Keratinocyte (primary cell): ENCODE data around the gene BDP1. TPM values are rescaled to one million over a fixed set of nuclear protein-coding genes. Genes with fewer than 3 reads are reported as not detected.
"Not testable (repeated sequence)": the region's sequence is repeated elsewhere in the genome, so short reads cannot be mapped to it uniquely, and the experiment has no call there.

Experiments
- DNase-seq: peaks from one replicate; pipeline ENCODE4 v3.0.0-alpha.2; 2011; ENCODE audit warnings: low read depth, missing footprints, low spot score
- FAIRE-seq: peaks from 2 replicates; lab custom pipeline; 2011; peaks lifted over from hg19 to GRCh38; lab: Jason Lieb, UNC
- H2AFZ ChIP-seq: 2 replicates; pipeline ENCODE4 v1.6.0; 2012; ENCODE audit warnings: low read length, control low read depth, inconsistent platforms; ENCODE audit not compliant: control insufficient read depth
- H3K27ac ChIP-seq: 2 replicates; pipeline ENCODE4 v1.5.1; 2011; ENCODE audit warnings: low read length; ENCODE audit not compliant: control insufficient read depth, insufficient read depth
- H3K27me3 ChIP-seq: 3 replicates; pipeline ENCODE4 v1.6.0; 2011; ENCODE audit warnings: low read length; ENCODE audit not compliant: control insufficient read depth, insufficient read depth; ENCODE audit errors: extremely low read depth
- H3K36me3 ChIP-seq, 2 experiments: 2 replicates in 1 of 2; 3 replicates in 1 of 2; pipeline ENCODE4 v1.5.1; 2011; ENCODE audit warnings: low read length in 2 of 2, mild to moderate bottlenecking in 1 of 2; ENCODE audit not compliant: control insufficient read depth in 2 of 2, insufficient read depth in 2 of 2; ENCODE audit errors: extremely low read depth in 1 of 2
- H3K4me1 ChIP-seq: 3 replicates; pipeline ENCODE4 v1.5.1; 2011; ENCODE audit warnings: low read length; ENCODE audit not compliant: control insufficient read depth, insufficient read depth; ENCODE audit errors: extremely low read depth
- H3K4me2 ChIP-seq: 3 replicates; pipeline ENCODE4 v1.6.0; 2011; ENCODE audit warnings: low read depth, low read length; ENCODE audit not compliant: control insufficient read depth, insufficient read depth; ENCODE audit errors: extremely low read depth
- H3K4me3 ChIP-seq, 3 experiments: fragments of 200-600 bp in 1 of 3; sonication (generic) in 1 of 3; 2 replicates in 2 of 3; 3 replicates in 1 of 3; pipeline ENCODE4 v1.5.1; 2011 to 2016; ENCODE audit warnings: low read length in 3 of 3, mild to moderate bottlenecking in 3 of 3, control low read depth in 2 of 3, inconsistent platforms in 1 of 3, low read depth in 1 of 3, mixed read lengths in 1 of 3, mixed run types in 1 of 3, moderate library complexity in 1 of 3; ENCODE audit not compliant: control insufficient read depth in 2 of 3, insufficient read depth in 2 of 3; ENCODE audit errors: extremely low read depth in 1 of 3
- H3K79me2 ChIP-seq: 2 replicates; pipeline ENCODE4 v1.6.0; 2012; ENCODE audit warnings: low read length; ENCODE audit not compliant: control insufficient read depth, insufficient read depth
- H3K9ac ChIP-seq: 3 replicates; pipeline ENCODE4 v1.6.0; 2011; ENCODE audit warnings: low read length; ENCODE audit not compliant: control insufficient read depth, insufficient read depth; ENCODE audit errors: extremely low read depth
- H3K9me1 ChIP-seq: 3 replicates; pipeline ENCODE4 v1.6.0; 2011; ENCODE audit warnings: low read length; ENCODE audit not compliant: control insufficient read depth, insufficient read depth; ENCODE audit errors: extremely low read depth
- H3K9me3 ChIP-seq: 2 replicates; pipeline ENCODE4 v1.5.1; 2012; ENCODE audit warnings: low read depth, low read length; ENCODE audit not compliant: control insufficient read depth
- H4K20me1 ChIP-seq: 3 replicates; pipeline ENCODE4 v1.6.0; 2011; ENCODE audit warnings: low read length; ENCODE audit not compliant: control insufficient read depth, insufficient read depth; ENCODE audit errors: extremely low read depth
- CTCF ChIP-seq, 3 experiments: IDR thresholded peaks in 1 of 3; conservative IDR thresholded peaks in 1 of 3; optimal IDR thresholded peaks in 1 of 3; 2 replicates in 2 of 3; 3 replicates in 1 of 3; pipeline versions ENCODE3 to v1.5.1; 2011; ENCODE audit warnings: low read length in 3 of 3, mild to moderate bottlenecking in 3 of 3, moderate library complexity in 2 of 3, control low read depth in 1 of 3, inconsistent platforms in 1 of 3; ENCODE audit not compliant: insufficient read depth in 2 of 3; ENCODE audit errors: extremely low read depth in 1 of 3
- EZH2 ChIP-seq: IDR thresholded peaks from one replicate; pipeline ENCODE4 v1.6.1; 2012; ENCODE audit warnings: inconsistent platforms, mild to moderate bottlenecking, low read length, moderate library complexity
- dilution Hi-C: fragments of 300-500 bp; cut with MboI; formaldehyde crosslinking; loops from one replicate; pipeline ENCODE4 v1.7.0; 2020; ENCODE audit warnings: low sequenced_read_pairs; ENCODE audit not compliant: extremely low pct_ligation_motif_present
- polyA plus RNA-seq, 5 experiments: library from polyadenylated mRNA; depleted of rRNA in 3 of 5; stranded (reverse) in 3 of 5; stranded (forward) in 1 of 5; unstranded in 1 of 5; fragments of >200 nt; gene quantifications; 1 replicate in 1 of 5; 2 replicates in 3 of 5; 3 replicates in 1 of 5; pipeline versions ENCODE4 v1.2.1 to v1.2.3, GENCODE V29; 2011 to 2012; ENCODE audit warnings: missing spikeins in 2 of 5, low read depth in 1 of 5, low replicate concordance in 1 of 5

Gene BDP1
- polyA plus RNA-seq, 1 donor (not counting 4 experiments of a cell fraction or from before 2014, with no cell fraction given): 16.2 TPM

DNA sequence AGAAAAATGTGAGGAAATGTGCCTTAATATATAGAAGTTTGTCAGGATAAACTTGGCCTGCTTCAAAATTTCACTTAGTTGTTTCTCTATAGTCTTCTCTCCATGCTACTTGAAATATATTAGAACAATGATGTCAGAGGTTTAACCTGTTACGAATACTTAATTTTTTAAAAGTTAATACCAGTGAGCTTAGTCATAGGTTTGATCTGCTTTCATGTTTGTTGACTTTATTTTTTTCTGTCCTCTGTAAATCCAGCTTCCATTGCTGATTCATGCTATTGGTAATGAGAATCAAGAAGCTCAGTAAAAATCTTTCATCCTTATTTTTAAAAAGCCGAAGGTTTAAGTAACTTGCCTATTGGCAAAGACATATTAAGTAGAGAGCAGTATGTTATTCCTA is 27.9 kb downstream of the BDP1 start:
- H3K4me3 ChIP-seq: no peak overlapping the region
- DNase-seq: peak; percentile 2
- no peaks in the 10 kb centered on the region for H3K9me1 ChIP-seq
- peaks cover 7% of the 10 kb centered on the region for H3K79me2 ChIP-seq
- H3K27me3 ChIP-seq: no peaks in the 10 kb centered on the region
- no peak overlapping the region for H3K4me2 ChIP-seq
- FAIRE-seq: no peak
- no peak overlapping the region for H3K27ac ChIP-seq
- H3K9me3 ChIP-seq: no peaks in the 10 kb centered on the region
- no peak overlapping the region for H3K9ac ChIP-seq
- H3K36me3 ChIP-seq: peaks cover 9 to 19% of the 10 kb centered on the region in 2 experiments
- no peak for TF ChIP-seq CTCF (optimal IDR thresholded peaks at IDR 0.05 in 1 of 3, IDR thresholded peaks at IDR 0.05 in 1 of 3, conservative IDR thresholded peaks at IDR 0.05 in 1 of 3; ENCODE audit: extremely low read depth in 1 of 3, insufficient read depth in 2 of 3, low read length in 3 of 3)
- no peak for TF ChIP-seq EZH2
- dilution Hi-C loops: no loop called here
- H3K4me1 ChIP-seq: peaks cover 10% of the 10 kb centered on the region
- no peaks in the 10 kb centered on the region for H4K20me1 ChIP-seq
- no peak overlapping the region for H2AFZ ChIP-seq

GRCh38 chr5:71492817-71493615 is 37.6 kb downstream of the BDP1 start:
- TF ChIP-seq CTCF (optimal IDR thresholded peaks at IDR 0.05 in 1 of 3, IDR thresholded peaks at IDR 0.05 in 1 of 3, conservative IDR thresholded peaks at IDR 0.05 in 1 of 3; ENCODE audit: extremely low read depth in 1 of 3, insufficient read depth in 2 of 3, low read length in 3 of 3): no peak
- TF ChIP-seq EZH2: no peak
- Histone ChIP-seq H3K4me1 (no peaks in the 10 kb centered on the region), H3K9ac (no peak overlapping the region), H2AFZ (no peak overlapping the region), H3K36me3 (peaks cover 12 to 13% of the 10 kb centered on the region in 2 experiments), H3K4me3 (no peak overlapping the region), H4K20me1 (no peaks in the 10 kb centered on the region), H3K79me2 (peaks cover 9% of the 10 kb centered on the region), H3K4me2 (no peak overlapping the region), H3K9me3 (no peaks in the 10 kb centered on the region), H3K9me1 (no peaks in the 10 kb centered on the region), H3K27me3 (no peaks in the 10 kb centered on the region), H3K27ac (no peak overlapping the region)
- dilution Hi-C loops: no loop called here
- DNase-seq (no peak), FAIRE-seq (no peak)

GRCh38 chr5:71494202-71494601 is 38.8 kb downstream of the BDP1 start:
- H3K79me2 ChIP-seq, H3K4me1 ChIP-seq, H2AFZ ChIP-seq, H3K4me3 ChIP-seq, H3K27ac ChIP-seq, H3K4me2 ChIP-seq, DNase-seq, H3K9me3 ChIP-seq, dilution Hi-C loops, H3K9ac ChIP-seq, H3K27me3 ChIP-seq, H3K9me1 ChIP-seq, H4K20me1 ChIP-seq, FAIRE-seq: not testable (repeated sequence)
- peaks cover 13 to 18% of the 10 kb centered on the region in 2 experiments for H3K36me3 ChIP-seq
